HUES6 (cell line): ENCODE measurements around the gene SEMA5A.

Source experiments
- H3K27ac ChIP-seq: 2 replicates; pipeline ENCODE4 v1.7.0; 2013; ENCODE audit warnings: low read depth, mild to moderate bottlenecking, low read length, inconsistent platforms
- H3K27me3 ChIP-seq: 2 replicates; pipeline ENCODE4 v1.6.1; 2013; ENCODE audit warnings: low read length; ENCODE audit not compliant: control insufficient read depth, insufficient read depth
- H3K36me3 ChIP-seq: 2 replicates; pipeline ENCODE4 v1.6.1; 2013; ENCODE audit warnings: low read length; ENCODE audit not compliant: control insufficient read depth, insufficient read depth
- H3K4me1 ChIP-seq: 2 replicates; pipeline ENCODE4 v1.6.1; 2013; ENCODE audit warnings: low read length; ENCODE audit not compliant: control insufficient read depth, insufficient read depth
- H3K4me3 ChIP-seq: 2 replicates; pipeline ENCODE4 v1.5.1; 2013; ENCODE audit warnings: low read depth, low read length
- H3K9ac ChIP-seq: one replicate; pipeline ENCODE4 v1.6.1; 2013; ENCODE audit warnings: mild to moderate bottlenecking, low read length
- H3K9me3 ChIP-seq: 2 replicates; pipeline ENCODE4 v1.6.1; 2013; ENCODE audit warnings: low read depth, low read length; ENCODE audit not compliant: control insufficient read depth, insufficient read depth

The SEMA5A gene

GRCh38 chr5:9192266-9192665 lies 353.6 kb downstream of the SEMA5A start:
- no peak overlapping the region for H3K9ac ChIP-seq

GRCh38 chr5:9189681-9190080 lies 356.2 kb downstream of the SEMA5A start:
- Histone ChIP-seq H3K9ac (no peak overlapping the region), H3K36me3 (no peaks in the 10 kb centered on the region), H3K4me1 (no peaks in the 10 kb centered on the region; the same call in 1 of the 2 replicates), H3K4me3 (no peak overlapping the region), H3K9me3 (no peaks in the 10 kb centered on the region), H3K27me3 (no peaks in the 10 kb centered on the region), H3K27ac (no peak overlapping the region)

More at GRCh38 chr5:9192266-9192665, 353.6 kb downstream of the SEMA5A start:
- H3K36me3 ChIP-seq = no peaks in the 10 kb centered on the region; the same call in 1 of the 2 replicates
- no peaks in the 10 kb centered on the region for H3K9me3 ChIP-seq
- H3K4me3 ChIP-seq = no peak overlapping the region
- no peaks in the 10 kb centered on the region for H3K27me3 ChIP-seq
- H3K4me1 ChIP-seq = peaks cover 4% of the 10 kb centered on the region; the same call in 1 of the 2 replicates
- H3K27ac ChIP-seq = no peak overlapping the region

- no peak overlapping the region for H3K27ac ChIP-seq
- no peak overlapping the region for H3K9ac ChIP-seq
- no peaks in the 10 kb centered on the region for H3K36me3 ChIP-seq
Measured at GRCh38 chr5:9188956-9189355, 356.9 kb downstream of the SEMA5A start.

GRCh38 chr5:9188131-9188530 lies 357.7 kb downstream of the SEMA5A start:
- Histone ChIP-seq H3K27ac (no peak overlapping the region), H3K9me3 (no peaks in the 10 kb centered on the region), H3K4me1 (no peaks in the 10 kb centered on the region; the same call in 1 of the 2 replicates), H3K9ac (no peak overlapping the region), H3K27me3 (no peaks in the 10 kb centered on the region), H3K36me3 (no peaks in the 10 kb centered on the region), H3K4me3 (no peak overlapping the region)

More at GRCh38 chr5:9188956-9189355, 356.9 kb downstream of the SEMA5A start:
- Histone ChIP-seq H3K27me3 (no peaks in the 10 kb centered on the region), H3K9me3 (no peaks in the 10 kb centered on the region), H3K4me3 (no peak overlapping the region), H3K4me1 (no peaks in the 10 kb centered on the region; the same call in 1 of the 2 replicates)

- no peak overlapping the region for H3K27ac ChIP-seq
- H3K36me3 ChIP-seq = no peaks in the 10 kb centered on the region
- no peak overlapping the region for H3K9ac ChIP-seq
- H3K27me3 ChIP-seq = no peaks in the 10 kb centered on the region
- H3K4me1 ChIP-seq = no peaks in the 10 kb centered on the region; the same call in 1 of the 2 replicates
- H3K4me3 ChIP-seq = no peak overlapping the region
- H3K9me3 ChIP-seq = no peaks in the 10 kb centered on the region
Measured at GRCh38 chr5:9187614-9188013, 358.3 kb downstream of the SEMA5A start.

GRCh38 chr5:9186069-9186468 lies 359.8 kb downstream of the SEMA5A start:
- Histone ChIP-seq H3K36me3 (no peaks in the 10 kb centered on the region), H3K4me1 (no peaks in the 10 kb centered on the region; the same call in 1 of the 2 replicates), H3K27me3 (no peaks in the 10 kb centered on the region), H3K9ac (no peak overlapping the region), H3K4me3 (no peak overlapping the region), H3K27ac (no peak overlapping the region), H3K9me3 (no peaks in the 10 kb centered on the region)

- Histone ChIP-seq H3K9ac (no peak overlapping the region), H3K4me1 (no peaks in the 10 kb centered on the region; the same call in 1 of the 2 replicates), H3K36me3 (no peaks in the 10 kb centered on the region), H3K27me3 (no peaks in the 10 kb centered on the region), H3K9me3 (no peaks in the 10 kb centered on the region), H3K4me3 (no peak overlapping the region), H3K27ac (no peak overlapping the region)
Measured at GRCh38 chr5:9183992-9184391, 361.9 kb downstream of the SEMA5A start.

GRCh38 chr5:9182899-9183695 lies 362.8 kb downstream of the SEMA5A start:
- Histone ChIP-seq H3K4me1 (no peaks in the 10 kb centered on the region; the same call in 1 of the 2 replicates), H3K9me3 (no peaks in the 10 kb centered on the region), H3K9ac (no peak overlapping the region), H3K27me3 (no peaks in the 10 kb centered on the region), H3K36me3 (no peaks in the 10 kb centered on the region), H3K4me3 (no peak overlapping the region), H3K27ac (no peak overlapping the region)

GRCh38 chr5:9176641-9177040 lies 369.2 kb downstream of the SEMA5A start:
- H3K27me3 ChIP-seq = no peaks in the 10 kb centered on the region
- H3K9me3 ChIP-seq = peaks cover 7% of the 10 kb centered on the region; the same call in 1 of the 2 replicates
- H3K27ac ChIP-seq = no peak overlapping the region
- H3K9ac ChIP-seq = no peak overlapping the region
- H3K4me3 ChIP-seq = no peak overlapping the region
- H3K36me3 ChIP-seq = no peaks in the 10 kb centered on the region
- H3K4me1 ChIP-seq = no peaks in the 10 kb centered on the region

- H3K9ac ChIP-seq = no peak overlapping the region
- no peaks in the 10 kb centered on the region for H3K27me3 ChIP-seq
- H3K9me3 ChIP-seq = peaks cover 7% of the 10 kb centered on the region; the same call in 1 of the 2 replicates
- no peaks in the 10 kb centered on the region for H3K36me3 ChIP-seq
- H3K4me3 ChIP-seq = no peak overlapping the region
- no peak overlapping the region for H3K27ac ChIP-seq
- no peaks in the 10 kb centered on the region for H3K4me1 ChIP-seq
Measured at GRCh38 chr5:9174446-9174845, 371.4 kb downstream of the SEMA5A start.

GRCh38 chr5:9173281-9174048 lies 372.4 kb downstream of the SEMA5A start:
- Histone ChIP-seq H3K4me1 (peaks cover 7% of the 10 kb centered on the region), H3K4me3 (no peak overlapping the region), H3K9me3 (peaks cover 7% of the 10 kb centered on the region; the same call in 1 of the 2 replicates), H3K36me3 (no peaks in the 10 kb centered on the region), H3K27me3 (no peaks in the 10 kb centered on the region), H3K9ac (no peak overlapping the region), H3K27ac (no peak overlapping the region)
